Activated CD8-positive, alpha-beta T cell treated with anti-CD3 and anti-CD28 coated beads, Interleukin-2, amount 10 ng/mL, durations not matched to agents 7 days and 5 days (primary cell): ENCODE data around the gene SERPINA10. TPM values are rescaled to one million over a fixed set of nuclear protein-coding genes. Genes with fewer than 3 reads are reported as not detected.

Source experiments
- ATAC-seq: fragments of 150-1000 bp; cut with Tn5 transposase; one replicate; pipeline ENCODE4 v1.10.0; 2021; ENCODE audit warnings: moderate library complexity
- CTCF ChIA-PET: fragments of 350-600 bp; sonication (Branson Sonifier 250); formaldehyde crosslinking; loops from one replicate; lab custom pipeline; 2021; ENCODE audit warnings: antibody characterized with exemption; lab: Charles Lee
- POLR2A ChIA-PET: fragments of 350-600 bp; sonication (Branson Sonifier 250); formaldehyde crosslinking; loops from one replicate; lab custom pipeline; 2021; ENCODE audit warnings: antibody characterized with exemption; lab: Charles Lee
- DNase-seq: peaks from one replicate; pipeline ENCODE4 v3.0.0-alpha.2; 2020
- H3K27ac Mint-ChIP-seq: one replicate; pipeline ENCODE4 v1.8.0; 2021; ENCODE audit warnings: mild to moderate bottlenecking, mixed read lengths
- H3K27me3 Mint-ChIP-seq: one replicate; pipeline ENCODE4 v1.8.0; 2021; ENCODE audit warnings: low read depth, mixed read lengths
- H3K36me3 Mint-ChIP-seq: one replicate; pipeline ENCODE4 v1.8.0; 2021; ENCODE audit warnings: low read depth, mixed read lengths
- H3K4me1 Mint-ChIP-seq: one replicate; pipeline ENCODE4 v1.8.0; 2021; ENCODE audit warnings: low read depth, mixed read lengths
- H3K4me3 Mint-ChIP-seq: one replicate; pipeline ENCODE4 v1.8.0; 2021; ENCODE audit warnings: mild to moderate bottlenecking, mixed read lengths
- H3K9me3 Mint-ChIP-seq: one replicate; pipeline ENCODE4 v1.8.0; 2022; ENCODE audit warnings: mixed read lengths; ENCODE audit not compliant: insufficient read depth
- total RNA-seq, 2 experiments: library from RNA; stranded (reverse); gene quantifications; one replicate each; pipeline ENCODE4 v1.2.3, GENCODE V29; 2021

SERPINA10 gene
- total RNA-seq, 2 experiments from 2014 or later: not detected

GRCh38 chr14:94330432-94330831 is 37.4 kb upstream of the SERPINA10 start:
- Mint-ChIP-seq H3K9me3 (no peaks in the 10 kb centered on the region), H3K4me3 (no peak overlapping the region), H3K36me3 (no peaks in the 10 kb centered on the region), H3K4me1 (no peaks in the 10 kb centered on the region), H3K27ac (no peak overlapping the region), H3K27me3 (peaks cover 16% of the 10 kb centered on the region)
- DNase-seq: no peak
- POLR2A ChIA-PET: interaction anchor here (0.6 kb wide), 2 partner anchors 201 to 247 kb away, joined by 3 read pairs; partner anchors contain the start of gene IFI27L2
- CTCF ChIA-PET: interaction anchor here (0.6 kb wide), 1 partner anchor 140 kb away, joined by 4 read pairs; no protein-coding TSS in a partner anchor
- no peak for ATAC-seq

- ATAC-seq: no peak
- ChIA-PET POLR2A (no interaction called here), CTCF (interaction anchor here (0.6 to 1.2 kb wide), 2 partner anchors 139 to 156 kb away, joined by 3 to 4 read pairs; no protein-coding TSS in a partner anchor)
- no peak for DNase-seq
- Mint-ChIP-seq H3K27ac (no peak overlapping the region), H3K4me1 (no peaks in the 10 kb centered on the region), H3K9me3 (no peaks in the 10 kb centered on the region), H3K27me3 (peaks cover 13% of the 10 kb centered on the region), H3K36me3 (no peaks in the 10 kb centered on the region), H3K4me3 (no peak overlapping the region)
Observed at GRCh38 chr14:94329857-94330256, 36.8 kb upstream of the SERPINA10 start.

GRCh38 chr14:94328196-94328595 is 35.1 kb upstream of the SERPINA10 start:
- Mint-ChIP-seq H3K27me3 (peaks cover 7% of the 10 kb centered on the region), H3K4me3 (no peak overlapping the region), H3K9me3 (no peaks in the 10 kb centered on the region), H3K36me3 (no peaks in the 10 kb centered on the region), H3K4me1 (no peaks in the 10 kb centered on the region), H3K27ac (no peak overlapping the region)
- ATAC-seq: no peak
- no peak for DNase-seq
- ChIA-PET CTCF (no interaction called here), POLR2A (no interaction called here)

GRCh38 chr14:94322648-94323570 is 29.8 kb upstream of the SERPINA10 start, which contains the start of gene SERPINA6:
TSS of gene SERPINA6 (minus strand) at chr14:94323336. CDS start at chr14:94314648, 8,688 bp downstream.
- Mint-ChIP-seq H3K4me1 (no peaks in the 10 kb centered on the region), H3K27ac (no peak within 1 kb of the TSS), H3K36me3 (no peaks in the 10 kb centered on the region), H3K9me3 (no peaks in the 10 kb centered on the region), H3K27me3 (peaks cover 2% of the 10 kb centered on the region), H3K4me3 (no peak within 1 kb of the TSS)
- DNase-seq: no peak
- ATAC-seq: no peak
- ChIA-PET CTCF (interaction anchor here (0.6 kb wide), 1 partner anchor 135 kb away, joined by 3 read pairs; no protein-coding TSS in a partner anchor), POLR2A (no interaction called here)

- Mint-ChIP-seq H3K4me3 (no peak overlapping the region), H3K27me3 (peaks cover 2% of the 10 kb centered on the region), H3K27ac (no peak overlapping the region), H3K36me3 (no peaks in the 10 kb centered on the region), H3K9me3 (no peaks in the 10 kb centered on the region), H3K4me1 (no peaks in the 10 kb centered on the region)
- ATAC-seq (no peak), DNase-seq (no peak)
- POLR2A ChIA-PET: no interaction called here
- CTCF ChIA-PET: no interaction called here
Observed at GRCh38 chr14:94321421-94322271, 28.6 kb upstream of the SERPINA10 start.

GRCh38 chr14:94320243-94320642 is 27.2 kb upstream of the SERPINA10 start:
- ChIA-PET POLR2A (no interaction called here), CTCF (no interaction called here)
- ATAC-seq: no peak
- Mint-ChIP-seq H3K27me3 (peaks cover 2% of the 10 kb centered on the region), H3K27ac (no peak overlapping the region), H3K36me3 (no peaks in the 10 kb centered on the region), H3K4me3 (no peak overlapping the region), H3K4me1 (no peaks in the 10 kb centered on the region), H3K9me3 (no peaks in the 10 kb centered on the region)
- DNase-seq: no peak

- POLR2A ChIA-PET: no interaction called here
- no peak overlapping the region for H3K27ac Mint-ChIP-seq
- ATAC-seq (no peak), DNase-seq (no peak)
- H3K4me1 Mint-ChIP-seq: no peaks in the 10 kb centered on the region
- no peaks in the 10 kb centered on the region for H3K9me3 Mint-ChIP-seq
- peaks cover 2% of the 10 kb centered on the region for H3K27me3 Mint-ChIP-seq
- CTCF ChIA-PET: no interaction called here
- no peaks in the 10 kb centered on the region for H3K36me3 Mint-ChIP-seq
- H3K4me3 Mint-ChIP-seq: no peak overlapping the region
Observed at GRCh38 chr14:94317259-94317658, 24.2 kb upstream of the SERPINA10 start.

- Mint-ChIP-seq H3K9me3 (no peaks in the 10 kb centered on the region), H3K4me3 (no peak overlapping the region), H3K36me3 (no peaks in the 10 kb centered on the region), H3K27ac (no peak overlapping the region), H3K4me1 (no peaks in the 10 kb centered on the region), H3K27me3 (peaks cover 2% of the 10 kb centered on the region)
- ATAC-seq (no peak), DNase-seq (no peak)
- POLR2A ChIA-PET: no interaction called here
- CTCF ChIA-PET: no interaction called here
Observed at GRCh38 chr14:94316692-94317091, 23.6 kb upstream of the SERPINA10 start.

- POLR2A ChIA-PET: no interaction called here
- ATAC-seq: no peak
- Mint-ChIP-seq H3K27me3 (peaks cover 2% of the 10 kb centered on the region), H3K27ac (no peak overlapping the region), H3K4me3 (no peak overlapping the region), H3K9me3 (no peaks in the 10 kb centered on the region), H3K36me3 (no peaks in the 10 kb centered on the region), H3K4me1 (no peaks in the 10 kb centered on the region)
- no peak for DNase-seq
- CTCF ChIA-PET: no interaction called here
Observed at GRCh38 chr14:94314890-94315289, 21.8 kb upstream of the SERPINA10 start.

- ChIA-PET POLR2A (no interaction called here), CTCF (no interaction called here)
- Mint-ChIP-seq H3K9me3 (no peaks in the 10 kb centered on the region), H3K4me3 (no peak overlapping the region), H3K27me3 (peaks cover 2% of the 10 kb centered on the region), H3K36me3 (no peaks in the 10 kb centered on the region), H3K27ac (no peak overlapping the region), H3K4me1 (no peaks in the 10 kb centered on the region)
- DNase-seq (no peak), ATAC-seq (no peak)
Observed at GRCh38 chr14:94313991-94314655, 21.1 kb upstream of the SERPINA10 start.

GRCh38 chr14:94312481-94313246 is 19.6 kb upstream of the SERPINA10 start:
- Mint-ChIP-seq H3K27ac (no peak overlapping the region), H3K9me3 (no peaks in the 10 kb centered on the region), H3K27me3 (no peaks in the 10 kb centered on the region), H3K36me3 (no peaks in the 10 kb centered on the region), H3K4me1 (no peaks in the 10 kb centered on the region), H3K4me3 (no peak overlapping the region)
- no peak for ATAC-seq
- ChIA-PET CTCF (no interaction called here), POLR2A (no interaction called here)
- no peak for DNase-seq
